ENCODE results near the gene PADI1. TPM values are rescaled to one million over a fixed set of nuclear protein-coding genes. Genes with fewer than 3 reads are reported as not detected.

The PADI1 gene
- total and polyA plus RNA-seq, 4 donors, result 4.9 TPM; not detected in 3

- Histone ChIP-seq H3K9me3 (ENCODE audit: control insufficient read depth in 4 of 4, low read length in 3 of 4) (no peaks in the 10 kb centered on the region), H3K27me3 (ENCODE audit: control insufficient read depth in 4 of 4, insufficient read depth in 4 of 4, low read length in 3 of 4) (peaks cover 0 to 5% (median 1%) of the 10 kb centered on the region in 4 donors), H3K4me3 (ENCODE audit: low read depth in 1 of 3, low read length in 3 of 3) (no peak overlapping the region), H3K4me1 (ENCODE audit: control insufficient read depth in 4 of 4, insufficient read depth in 4 of 4, low read length in 3 of 4) (peaks cover 0 to 14% (median 4%) of the 10 kb centered on the region in 4 donors), H3K27ac (ENCODE audit: low read depth in 1 of 2, low read length in 2 of 2) (no peak overlapping the region), H3K36me3 (ENCODE audit: control insufficient read depth in 4 of 4, insufficient read depth in 3 of 4, low read depth in 1 of 4, low read length in 3 of 4) (no peaks in the 10 kb centered on the region), H3K9ac (ENCODE audit: low read depth in 1 of 2, low read length in 2 of 2) (no peak overlapping the region)
- DNase-seq (ENCODE audit: low spot score), result no peak
- WGBS, result 73% methylated on average over 6 of the region's 6 CpGs
- TF ChIP-seq, protein P1, sequence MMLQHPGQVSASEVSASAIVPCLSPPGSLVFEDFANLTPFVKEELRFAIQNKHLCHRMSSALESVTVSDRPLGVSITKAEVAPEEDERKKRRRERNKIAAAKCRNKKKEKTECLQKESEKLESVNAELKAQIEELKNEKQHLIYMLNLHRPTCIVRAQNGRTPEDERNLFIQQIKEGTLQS (IDR thresholded peaks at IDR 0.05), result no peak
- TF ChIP-seq RAD21 (IDR thresholded peaks at IDR 0.05) (no peak), JUND (IDR thresholded peaks at IDR 0.05) (no peak), HNF4A (conservative IDR thresholded peaks at IDR 0.05) (no peak), HNF4G (IDR thresholded peaks at IDR 0.05) (no peak), TAF1 (conservative IDR thresholded peaks at IDR 0.05) (no peak), FOXA1 (IDR thresholded peaks at IDR 0.05) (no peak), FOXA2 (IDR thresholded peaks at IDR 0.05) (no peak), MAX (IDR thresholded peaks at IDR 0.05) (no peak), GABPA (IDR thresholded peaks at IDR 0.05 in 1 of 2, conservative IDR thresholded peaks at IDR 0.05 in 1 of 2) (no peak), NR2F2 (IDR thresholded peaks at IDR 0.05) (no peak)
- TF ChIP-seq, protein P2, sequence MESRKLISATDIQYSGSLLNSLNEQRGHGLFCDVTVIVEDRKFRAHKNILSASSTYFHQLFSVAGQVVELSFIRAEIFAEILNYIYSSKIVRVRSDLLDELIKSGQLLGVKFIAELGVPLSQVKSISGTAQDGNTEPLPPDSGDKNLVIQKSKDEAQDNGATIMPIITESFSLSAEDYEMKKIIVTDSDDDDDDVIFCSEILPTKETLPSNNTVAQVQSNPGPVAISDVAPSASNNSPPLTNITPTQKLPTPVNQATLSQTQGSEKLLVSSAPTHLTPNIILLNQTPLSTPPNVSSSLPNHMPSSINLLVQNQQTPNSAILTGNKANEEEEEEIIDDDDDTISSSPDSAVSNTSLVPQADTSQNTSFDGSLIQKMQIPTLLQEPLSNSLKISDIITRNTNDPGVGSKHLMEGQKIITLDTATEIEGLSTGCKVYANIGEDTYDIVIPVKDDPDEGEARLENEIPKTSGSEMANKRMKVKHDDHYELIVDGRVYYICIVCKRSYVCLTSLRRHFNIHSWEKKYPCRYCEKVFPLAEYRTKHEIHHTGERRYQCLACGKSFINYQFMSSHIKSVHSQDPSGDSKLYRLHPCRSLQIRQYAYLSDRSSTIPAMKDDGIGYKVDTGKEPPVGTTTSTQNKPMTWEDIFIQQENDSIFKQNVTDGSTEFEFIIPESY (IDR thresholded peaks at IDR 0.05), result no peak
- TF ChIP-seq, protein P3, sequence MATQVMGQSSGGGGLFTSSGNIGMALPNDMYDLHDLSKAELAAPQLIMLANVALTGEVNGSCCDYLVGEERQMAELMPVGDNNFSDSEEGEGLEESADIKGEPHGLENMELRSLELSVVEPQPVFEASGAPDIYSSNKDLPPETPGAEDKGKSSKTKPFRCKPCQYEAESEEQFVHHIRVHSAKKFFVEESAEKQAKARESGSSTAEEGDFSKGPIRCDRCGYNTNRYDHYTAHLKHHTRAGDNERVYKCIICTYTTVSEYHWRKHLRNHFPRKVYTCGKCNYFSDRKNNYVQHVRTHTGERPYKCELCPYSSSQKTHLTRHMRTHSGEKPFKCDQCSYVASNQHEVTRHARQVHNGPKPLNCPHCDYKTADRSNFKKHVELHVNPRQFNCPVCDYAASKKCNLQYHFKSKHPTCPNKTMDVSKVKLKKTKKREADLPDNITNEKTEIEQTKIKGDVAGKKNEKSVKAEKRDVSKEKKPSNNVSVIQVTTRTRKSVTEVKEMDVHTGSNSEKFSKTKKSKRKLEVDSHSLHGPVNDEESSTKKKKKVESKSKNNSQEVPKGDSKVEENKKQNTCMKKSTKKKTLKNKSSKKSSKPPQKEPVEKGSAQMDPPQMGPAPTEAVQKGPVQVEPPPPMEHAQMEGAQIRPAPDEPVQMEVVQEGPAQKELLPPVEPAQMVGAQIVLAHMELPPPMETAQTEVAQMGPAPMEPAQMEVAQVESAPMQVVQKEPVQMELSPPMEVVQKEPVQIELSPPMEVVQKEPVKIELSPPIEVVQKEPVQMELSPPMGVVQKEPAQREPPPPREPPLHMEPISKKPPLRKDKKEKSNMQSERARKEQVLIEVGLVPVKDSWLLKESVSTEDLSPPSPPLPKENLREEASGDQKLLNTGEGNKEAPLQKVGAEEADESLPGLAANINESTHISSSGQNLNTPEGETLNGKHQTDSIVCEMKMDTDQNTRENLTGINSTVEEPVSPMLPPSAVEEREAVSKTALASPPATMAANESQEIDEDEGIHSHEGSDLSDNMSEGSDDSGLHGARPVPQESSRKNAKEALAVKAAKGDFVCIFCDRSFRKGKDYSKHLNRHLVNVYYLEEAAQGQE (IDR thresholded peaks at IDR 0.05), result no peak
Measured at GRCh38 chr1:17215545-17215890, 10.6 kb downstream of the PADI1 start.

DNA sequence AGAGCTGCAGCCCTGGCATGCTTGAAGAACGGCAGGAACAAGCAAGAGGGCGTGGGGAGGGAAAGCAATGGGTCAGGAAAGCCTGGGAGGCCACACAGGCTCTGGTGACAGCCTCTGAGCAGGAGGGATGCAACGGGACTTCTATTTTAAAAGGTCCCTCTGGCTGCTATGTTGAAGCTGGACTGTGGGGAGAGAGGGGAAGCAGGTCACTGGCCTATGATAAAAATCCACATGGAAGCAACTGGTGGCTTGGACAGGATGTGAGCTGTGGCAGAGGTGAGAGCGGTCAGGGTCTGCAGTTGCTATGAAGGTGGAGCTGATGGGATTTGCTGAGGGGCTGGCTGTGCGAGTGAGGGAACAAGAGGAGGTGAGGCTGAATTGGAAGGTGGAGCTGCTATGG is 11.2 kb downstream of the PADI1 start:
- no peaks in the 10 kb centered on the region for H3K9me3 ChIP-seq (ENCODE audit: control insufficient read depth in 4 of 4, low read length in 3 of 4)
- no peak overlapping the region for H3K4me3 ChIP-seq (ENCODE audit: low read depth in 1 of 3, low read length in 3 of 3)
- no peaks in the 10 kb centered on the region for H3K36me3 ChIP-seq (ENCODE audit: control insufficient read depth in 4 of 4, insufficient read depth in 3 of 4, low read depth in 1 of 4, low read length in 3 of 4)
- H3K4me1 ChIP-seq (ENCODE audit: control insufficient read depth in 4 of 4, insufficient read depth in 4 of 4, low read length in 3 of 4), result peaks cover 0 to 14% (median 4%) of the 10 kb centered on the region in 4 donors
- no peak overlapping the region for H3K9ac ChIP-seq (ENCODE audit: low read depth in 1 of 2, low read length in 2 of 2)
- no peak overlapping the region for H3K27ac ChIP-seq (ENCODE audit: low read depth in 1 of 2, low read length in 2 of 2)
- TF ChIP-seq NR2F2 (IDR thresholded peaks at IDR 0.05) (peak; percentile 13), SP1 (IDR thresholded peaks at IDR 0.05) (no peak)
- peaks cover 0 to 5% (median 1%) of the 10 kb centered on the region in 4 donors for H3K27me3 ChIP-seq (ENCODE audit: control insufficient read depth in 4 of 4, insufficient read depth in 4 of 4, low read length in 3 of 4)
- no peak for DNase-seq (ENCODE audit: low spot score)
- 45% methylated on average over 5 of the region's 5 CpGs for WGBS

Data from liver (tissue), 9 donors.